CD4-positive, alpha-beta T cell treated with Interleukin-10 for 1 hour (primary cell): ENCODE measurements around the gene ELMO3.

Experiments
- DNase-seq: peaks from one replicate; pipeline ENCODE4 v3.0.0-alpha.2; 2020

The ELMO3 gene

DNA sequence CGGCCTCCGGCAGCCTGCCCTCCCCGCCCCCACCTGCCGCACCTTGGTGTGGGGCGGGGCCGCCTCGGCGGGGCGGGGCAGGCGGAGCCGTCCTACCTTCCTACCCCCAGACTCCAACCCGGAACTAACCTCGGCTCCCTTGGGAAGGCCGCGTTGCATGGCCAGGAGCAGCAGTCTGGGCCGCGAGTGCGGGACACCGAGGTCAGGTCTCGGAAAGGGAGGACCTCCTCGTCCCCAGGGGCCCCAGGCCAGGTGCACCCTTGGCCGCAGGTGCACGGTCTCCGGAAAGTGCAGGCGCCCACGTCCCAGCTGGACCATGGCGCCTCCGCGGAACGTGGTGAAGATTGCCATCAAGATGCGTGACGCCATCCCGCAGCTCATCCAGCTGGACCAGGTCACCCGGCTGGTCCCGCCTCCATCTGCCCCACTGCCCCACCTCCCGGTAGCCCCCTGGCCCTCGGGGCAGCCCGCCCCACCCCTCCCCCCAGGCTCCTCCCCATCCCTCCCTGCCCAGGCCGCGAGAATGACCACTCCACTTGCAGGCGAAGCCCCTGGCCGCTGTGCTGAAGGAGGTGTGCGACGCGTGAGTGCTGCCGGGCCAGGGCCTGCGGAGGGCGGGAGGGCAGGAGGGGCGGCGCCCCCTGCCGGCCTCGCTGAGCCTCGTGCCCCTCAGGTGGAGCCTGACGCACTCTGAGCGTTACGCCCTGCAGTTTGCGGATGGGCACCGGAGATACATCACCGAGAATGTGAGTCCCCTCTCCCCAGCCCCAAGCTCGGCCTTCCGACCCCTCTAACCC lies at the start of gene ELMO3:
TSS of gene ELMO3 (plus strand) at position 121 of the 797 bp plus-strand sequence. CDS start at position 317, 196 bp downstream.
- no peak for DNase-seq

DNA sequence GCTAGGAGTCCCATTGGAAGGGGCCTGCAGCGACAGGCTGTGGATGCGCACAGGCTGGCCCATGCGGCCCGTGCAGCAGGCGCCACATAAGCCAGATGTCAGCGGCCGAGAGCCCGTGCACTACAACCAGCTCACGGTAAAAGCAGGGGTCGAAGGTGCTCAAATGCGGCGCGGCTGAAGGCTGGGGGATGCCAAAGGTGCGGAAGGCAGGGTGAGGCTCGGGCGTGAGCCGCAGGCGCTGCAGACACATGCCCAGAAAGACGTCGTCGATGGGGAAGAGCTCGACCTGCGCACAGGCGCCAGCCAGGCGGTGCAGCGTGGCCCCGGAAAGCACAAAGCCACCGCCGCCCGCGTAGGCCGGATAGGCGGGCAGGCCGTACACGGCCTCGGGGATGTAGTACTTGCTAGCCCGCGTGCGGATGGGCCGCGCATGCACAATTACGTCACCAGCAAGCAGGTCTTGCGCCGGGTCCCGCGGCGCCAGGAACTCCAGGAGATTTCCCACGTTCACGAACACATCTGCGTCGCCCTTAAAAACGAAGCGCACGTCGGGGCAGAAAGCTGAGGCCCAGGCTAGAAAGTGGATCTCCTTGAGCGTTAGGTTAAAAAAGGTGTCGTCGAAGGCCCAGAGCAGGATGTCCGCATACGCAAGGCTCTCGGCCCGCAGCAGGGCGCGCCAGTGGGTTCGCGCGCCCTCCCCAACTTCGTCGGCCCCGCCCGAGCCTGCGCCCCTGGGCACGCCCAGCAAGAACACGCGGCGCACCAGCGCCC lies 49.5 kb upstream of the ELMO3 start:
- DNase-seq = no peak

GRCh38 chr16:67150047-67150832 lies 48.7 kb upstream of the ELMO3 start:
- peak; percentile 46 for DNase-seq

DNA sequence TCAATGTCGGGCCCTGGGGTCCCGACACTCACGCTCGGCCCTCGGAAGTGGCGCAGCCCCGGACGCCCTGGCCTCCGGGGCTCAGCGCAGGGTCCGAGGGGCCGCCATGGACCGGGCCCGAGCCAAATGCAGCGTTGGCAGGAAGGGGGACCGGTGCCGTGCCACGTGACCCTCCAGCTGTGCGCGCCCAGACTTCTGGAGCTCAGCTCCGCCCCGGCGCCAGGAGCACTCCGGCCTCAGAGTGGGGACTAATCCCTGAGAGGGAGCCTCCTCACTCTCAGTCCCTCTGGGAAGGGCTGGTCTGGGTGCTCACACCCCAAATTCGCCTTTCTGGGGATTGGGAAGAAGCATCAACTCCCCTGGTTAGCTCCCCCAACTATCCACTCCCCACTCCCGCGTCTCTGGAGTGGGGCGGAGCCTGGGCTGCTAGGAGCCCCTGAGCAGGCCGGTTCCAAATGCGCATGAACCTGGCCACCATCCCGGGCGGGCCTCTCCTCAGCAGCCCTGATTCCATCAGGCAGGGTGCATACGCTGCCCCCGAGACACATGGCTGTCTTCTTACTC lies 48.0 kb upstream of the ELMO3 start, which contains the start of gene B3GNT9:
TSS of gene B3GNT9 (minus strand) at position 166 of the 564 bp plus-strand sequence. CDS start 513 bp downstream, outside the sequence.
- DNase-seq = peak; percentile 29

GRCh38 chr16:67151431-67152097 lies 47.4 kb upstream of the ELMO3 start:
- DNase-seq = no peak

DNA sequence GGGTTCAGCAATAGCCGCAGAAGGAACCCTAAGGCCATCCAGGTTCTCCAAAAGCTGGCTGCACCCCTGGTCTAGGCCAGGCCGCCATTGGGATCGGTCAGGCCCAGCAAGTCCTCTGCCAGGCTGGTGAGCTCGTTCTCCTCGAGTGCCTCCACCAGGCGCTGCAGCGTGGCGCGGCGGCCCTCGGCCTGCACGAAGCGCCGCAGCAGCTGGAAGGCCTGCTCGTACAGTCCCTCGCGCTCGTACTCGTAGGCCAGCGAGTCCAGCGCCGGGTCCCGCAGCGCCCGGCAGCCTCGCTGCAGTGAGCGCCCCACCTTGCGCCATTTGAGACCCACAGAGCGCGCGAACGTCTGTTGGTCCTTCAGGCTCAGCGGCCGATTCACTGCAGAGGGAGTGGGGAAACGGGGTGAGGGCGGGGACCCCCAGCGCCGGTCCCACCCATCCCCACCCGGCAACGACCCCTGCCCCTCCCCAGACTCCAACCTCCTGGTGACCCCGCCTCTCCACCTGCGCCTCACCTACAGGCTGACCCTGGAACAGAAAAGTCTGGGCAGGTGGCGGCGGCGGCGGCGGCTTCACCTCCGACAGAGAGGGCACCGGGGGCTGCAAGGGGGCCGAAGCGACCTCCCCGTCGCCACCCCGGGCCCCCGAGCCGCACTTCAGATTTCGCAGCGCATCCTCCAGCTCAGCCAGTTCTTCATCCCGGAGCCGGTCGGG lies 44.2 kb upstream of the ELMO3 start:
- DNase-seq = no peak

GRCh38 chr16:67155295-67156142 lies 43.4 kb upstream of the ELMO3 start:
- DNase-seq = peak; percentile 82

DNA sequence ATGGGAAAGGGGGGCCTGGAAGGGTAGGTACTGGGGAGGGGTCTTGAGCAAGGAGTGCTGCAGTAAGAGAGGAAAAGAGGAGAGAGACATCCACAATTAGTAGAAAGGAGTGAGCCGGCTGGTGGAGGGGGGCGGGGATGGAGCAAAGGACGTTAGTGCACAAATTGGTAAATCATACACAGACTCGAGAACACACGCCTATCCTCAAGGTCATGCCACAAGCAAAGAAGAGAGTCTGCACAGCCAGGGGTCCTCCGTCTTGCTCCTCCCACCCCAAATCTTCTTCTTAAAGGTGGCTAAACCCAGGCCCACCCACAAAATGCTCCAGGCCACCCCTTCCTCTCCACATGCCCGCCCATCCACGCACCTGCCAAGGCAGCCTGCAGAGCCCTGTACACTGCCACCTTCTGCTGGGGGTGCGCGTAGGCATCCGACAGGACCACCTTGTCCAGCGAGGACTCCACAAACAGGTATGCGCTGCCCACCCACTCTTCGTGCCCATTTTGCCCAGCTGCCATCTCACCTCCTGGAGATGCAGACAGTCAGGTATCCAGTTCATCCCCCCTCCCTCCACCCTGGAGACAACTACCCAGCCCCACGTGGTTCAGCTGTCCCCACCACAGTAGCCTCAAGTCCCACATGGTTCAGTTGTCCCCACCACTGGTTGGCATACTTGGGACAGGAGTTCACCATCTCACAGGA lies 42.6 kb upstream of the ELMO3 start:
- DNase-seq = no peak

DNA sequence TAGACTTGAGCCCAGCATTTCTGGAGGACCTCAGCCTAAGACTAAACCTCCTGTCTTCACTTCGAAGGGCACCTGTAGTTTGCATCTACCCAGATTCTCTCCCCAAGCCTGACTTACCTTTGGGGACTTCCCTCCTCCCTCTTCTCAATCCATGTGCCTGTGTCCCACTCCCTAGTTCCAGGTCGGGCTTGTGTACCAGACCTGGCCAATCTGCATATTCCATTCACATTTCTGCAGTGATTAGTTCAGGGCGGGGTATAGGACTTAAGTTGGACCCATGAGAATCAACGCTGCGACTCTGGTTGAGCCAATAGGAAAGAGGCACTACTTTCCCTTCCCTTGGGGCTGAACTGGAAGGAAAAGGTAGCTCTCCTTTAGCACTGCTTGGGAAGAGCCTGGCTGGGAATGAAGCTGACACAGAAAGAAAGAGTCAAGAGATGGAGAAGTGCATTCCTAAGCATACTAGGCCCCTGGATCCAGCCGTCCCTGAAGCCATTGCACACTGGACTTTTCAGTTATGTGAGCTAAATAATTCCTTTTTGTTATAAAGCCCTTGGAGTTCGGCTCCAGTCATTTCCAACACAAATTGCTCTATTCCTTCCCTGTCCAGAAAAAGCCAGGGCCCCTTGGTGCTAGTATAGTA lies 41.7 kb upstream of the ELMO3 start:
- no peak for DNase-seq

DNA sequence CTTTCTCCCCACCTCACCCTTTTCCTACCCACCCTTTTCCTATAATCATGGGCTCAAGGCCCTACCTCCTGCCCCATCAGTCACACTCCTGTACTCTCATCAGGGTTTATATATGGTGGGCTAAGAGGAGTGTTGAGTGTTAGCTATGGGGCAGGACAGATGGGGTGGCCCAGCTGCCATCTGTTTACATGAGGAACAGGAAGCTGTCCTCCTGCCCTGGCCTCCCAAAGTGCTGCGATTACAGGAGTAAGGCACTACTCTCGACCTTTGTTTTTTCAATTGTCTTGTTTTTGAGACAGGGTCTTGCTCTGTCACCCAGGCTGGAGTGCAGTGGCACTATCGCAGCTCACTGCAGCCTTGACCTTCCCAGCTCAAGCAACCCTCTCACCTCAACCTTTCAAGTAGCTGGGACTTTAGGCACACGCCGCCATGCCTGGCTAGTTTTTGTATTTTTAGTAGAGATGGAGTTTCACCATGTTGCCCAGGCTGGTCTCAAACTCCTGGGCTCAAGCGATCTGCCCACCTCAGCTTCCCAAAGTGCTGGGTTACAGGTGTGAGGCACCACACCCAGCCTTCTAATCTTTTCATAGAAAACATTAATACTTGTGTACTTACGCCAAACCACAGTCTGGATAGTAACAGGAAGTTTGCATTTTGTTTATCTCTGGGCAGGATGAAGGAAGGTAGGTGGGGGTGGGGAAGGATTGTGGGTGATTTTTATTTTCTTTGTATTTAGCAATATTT lies 40.9 kb upstream of the ELMO3 start:
- DNase-seq = peak; percentile 73

GRCh38 chr16:67158637-67159600 lies 40.0 kb upstream of the ELMO3 start:
- DNase-seq = peak; percentile 91

DNA sequence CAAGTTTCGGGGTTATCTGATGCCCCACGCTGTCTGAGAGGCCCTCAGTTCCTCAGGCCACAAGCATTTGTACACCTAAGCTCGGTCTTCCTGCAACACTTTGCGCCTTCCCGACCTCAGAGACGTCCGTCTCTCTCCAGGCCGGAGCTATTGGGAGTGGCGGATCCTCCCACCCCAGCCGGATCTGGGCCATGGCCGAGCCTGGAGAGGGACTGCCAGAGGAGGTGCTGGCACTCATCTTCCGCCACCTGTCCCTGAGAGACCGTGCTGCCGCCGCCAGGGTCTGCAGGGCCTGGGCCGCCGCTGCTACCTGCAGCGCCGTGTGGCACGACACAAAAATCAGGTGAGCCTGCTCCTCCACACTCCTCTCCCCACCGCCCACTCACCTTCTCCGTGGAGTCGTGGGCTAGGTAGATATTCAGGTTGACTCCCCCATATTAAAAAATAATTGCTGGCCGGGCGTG lies 37.3 kb upstream of the ELMO3 start:
- DNase-seq = no peak

DNA sequence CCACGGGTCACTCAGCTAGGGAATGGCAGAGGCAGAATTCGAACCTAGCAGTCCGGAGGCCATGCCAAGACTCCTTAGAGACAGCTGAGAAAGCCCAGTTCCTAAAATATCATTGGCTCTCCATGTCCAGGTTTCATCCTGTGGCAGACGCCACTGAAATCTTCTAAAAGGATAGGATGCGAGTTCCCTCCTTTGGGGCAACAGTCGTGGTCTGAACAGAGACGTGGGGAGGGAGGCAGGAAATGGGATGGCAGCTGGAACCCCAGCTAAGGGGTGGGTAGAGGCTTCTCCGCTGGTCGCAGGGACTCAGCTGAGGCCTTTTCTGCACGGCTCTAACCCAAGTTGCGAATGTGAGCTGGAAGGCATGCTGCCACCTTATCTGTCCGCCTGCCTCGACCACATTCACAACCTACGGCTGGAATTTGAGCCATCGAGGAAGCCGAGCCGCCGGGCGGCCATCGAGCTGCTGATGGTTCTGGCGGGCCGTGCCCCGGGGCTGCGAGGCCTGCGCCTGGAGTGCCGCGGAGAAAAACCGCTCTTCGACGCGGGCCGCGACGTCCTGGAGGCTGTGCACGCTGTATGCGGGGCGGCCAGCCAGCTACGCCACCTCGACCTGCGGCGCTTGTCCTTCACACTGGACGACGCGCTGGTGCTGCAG lies 36.3 kb upstream of the ELMO3 start:
- no peak for DNase-seq

DNA sequence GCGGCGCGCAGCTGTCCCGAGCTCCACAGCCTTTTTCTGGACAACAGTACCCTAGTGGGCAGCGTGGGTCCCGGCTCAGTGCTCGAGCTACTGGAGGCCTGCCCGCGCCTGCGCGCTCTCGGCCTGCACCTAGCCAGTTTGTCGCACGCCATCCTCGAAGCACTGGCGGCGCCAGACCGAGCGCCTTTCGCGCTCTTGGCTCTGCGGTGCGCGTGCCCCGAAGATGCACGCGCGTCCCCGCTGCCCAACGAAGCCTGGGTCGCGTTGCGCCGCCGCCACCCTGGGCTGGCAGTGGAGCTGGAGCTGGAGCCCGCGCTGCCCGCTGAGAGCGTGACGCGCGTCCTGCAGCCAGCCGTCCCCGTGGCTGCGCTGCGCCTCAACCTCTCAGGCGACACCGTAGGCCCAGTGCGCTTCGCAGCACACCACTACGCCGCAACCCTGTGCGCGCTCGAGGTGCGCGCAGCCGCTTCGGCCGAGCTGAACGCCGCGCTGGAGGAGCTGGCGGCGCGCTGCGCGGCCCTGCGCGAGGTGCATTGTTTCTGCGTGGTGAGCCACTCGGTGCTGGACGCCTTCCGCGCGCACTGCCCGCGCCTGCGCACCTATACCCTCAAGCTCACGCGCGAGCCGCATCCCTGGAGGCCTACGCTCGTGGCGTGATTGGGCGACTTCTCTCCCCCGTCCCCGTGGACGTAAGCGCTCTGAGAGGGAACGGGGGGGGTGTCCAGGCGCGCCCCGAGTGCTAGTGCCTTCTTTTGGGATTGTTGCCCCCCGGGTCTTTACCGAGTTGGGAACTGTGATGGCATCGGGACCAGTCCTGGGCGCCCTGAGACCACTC lies 35.5 kb upstream of the ELMO3 start:
- peak; percentile 61 for DNase-seq

- no peak for DNase-seq
Measured at GRCh38 chr16:67163999-67164558, 34.9 kb upstream of the ELMO3 start.
